Liver (tissue), 3 donors: Measurements from ENCODE around the gene OR51I2.

Source experiments
- ATF3 ChIP-seq: IDR thresholded peaks from 2 replicates; pipeline ENCODE4 v1.6.1; 2016; ENCODE audit warnings: antibody characterized with exemption
- CTCF ChIP-seq: fragments of 150-350 bp; IDR thresholded peaks from 2 replicates; pipeline ENCODE4 v1.5.1; 2017; ENCODE audit warnings: improper control_type of control experiment, low read depth, low read length; ENCODE audit not compliant: missing input control
- EGR1 ChIP-seq, 2 donors: IDR thresholded peaks; 2 replicates each; pipeline ENCODE4 v1.6.1; 2016 to 2018; ENCODE audit warnings: antibody characterized with exemption in 2 of 2, low read depth in 2 of 2
- FOXA1 ChIP-seq: IDR thresholded peaks from 2 replicates; pipeline ENCODE4 v1.6.1; 2016; ENCODE audit warnings: antibody characterized with exemption
- GABPA ChIP-seq, 2 donors: IDR thresholded peaks in 1 of 2; conservative IDR thresholded peaks in 1 of 2; 2 replicates each; pipeline ENCODE4 v1.6.1; 2016; ENCODE audit warnings: antibody characterized with exemption in 2 of 2, mild to moderate bottlenecking in 1 of 2, moderate library complexity in 1 of 2
- MAX ChIP-seq: IDR thresholded peaks from 2 replicates; pipeline ENCODE4 v1.6.1; 2016; ENCODE audit warnings: antibody characterized with exemption
- RAD21 ChIP-seq, 2 donors: IDR thresholded peaks; 2 replicates each; pipeline ENCODE4 v1.6.1; 2016; ENCODE audit warnings: antibody characterized with exemption in 2 of 2, mild to moderate bottlenecking in 2 of 2
- RXRA ChIP-seq, 2 donors: IDR thresholded peaks; 2 replicates each; pipeline ENCODE4 v1.6.1; 2017 to 2018; ENCODE audit warnings: antibody characterized with exemption in 2 of 2, mild to moderate bottlenecking in 1 of 2
- SP1 ChIP-seq: IDR thresholded peaks from 2 replicates; pipeline ENCODE4 v1.6.1; 2018; ENCODE audit warnings: antibody characterized with exemption, mild to moderate bottlenecking
- TAF1 ChIP-seq: conservative IDR thresholded peaks from 2 replicates; pipeline ENCODE4 v1.6.1; 2016; ENCODE audit warnings: antibody characterized with exemption, mild to moderate bottlenecking
- YY1 ChIP-seq: IDR thresholded peaks from 2 replicates; pipeline ENCODE4 v1.6.1; 2016; ENCODE audit warnings: antibody characterized with exemption, mild to moderate bottlenecking
- donor health status: healthy.
- donor health status: healthy.

GRCh38 chr11:5405173-5405572 lies 44.0 kb upstream of the OR51I2 start:
- TF ChIP-seq CTCF (no peak), SP1 (no peak), RXRA (IDR thresholded peaks at IDR 0.05) (no peak), MAX (no peak), TAF1 (no peak), RAD21 (IDR thresholded peaks at IDR 0.05) (no peak), YY1 (no peak), GABPA (IDR thresholded peaks at IDR 0.05 in 1 of 2, conservative IDR thresholded peaks at IDR 0.05 in 1 of 2) (no peak), EGR1 (IDR thresholded peaks at IDR 0.05; ENCODE audit: low read depth in 2 of 2) (no peak), FOXA1 (no peak), ATF3 (no peak)
